ENCODE measurements around the gene APBB3.

GRCh38 chr5:140567871-140568270, 3.5 kb upstream of the APBB3 start:
- TF ChIP-seq ZFP30 (CRISPR knock-in tag; IDR thresholded peaks at IDR 0.05) = no peak
- TF ChIP-seq ARNTL (CRISPR knock-in tag; IDR thresholded peaks at IDR 0.05; ENCODE audit: borderline replicate concordance, low read depth) = no peak
- TF ChIP-seq BACH2 (CRISPR knock-in tag; IDR thresholded peaks at IDR 0.05; ENCODE audit: borderline replicate concordance) = no peak
- TF ChIP-seq, protein P1, sequence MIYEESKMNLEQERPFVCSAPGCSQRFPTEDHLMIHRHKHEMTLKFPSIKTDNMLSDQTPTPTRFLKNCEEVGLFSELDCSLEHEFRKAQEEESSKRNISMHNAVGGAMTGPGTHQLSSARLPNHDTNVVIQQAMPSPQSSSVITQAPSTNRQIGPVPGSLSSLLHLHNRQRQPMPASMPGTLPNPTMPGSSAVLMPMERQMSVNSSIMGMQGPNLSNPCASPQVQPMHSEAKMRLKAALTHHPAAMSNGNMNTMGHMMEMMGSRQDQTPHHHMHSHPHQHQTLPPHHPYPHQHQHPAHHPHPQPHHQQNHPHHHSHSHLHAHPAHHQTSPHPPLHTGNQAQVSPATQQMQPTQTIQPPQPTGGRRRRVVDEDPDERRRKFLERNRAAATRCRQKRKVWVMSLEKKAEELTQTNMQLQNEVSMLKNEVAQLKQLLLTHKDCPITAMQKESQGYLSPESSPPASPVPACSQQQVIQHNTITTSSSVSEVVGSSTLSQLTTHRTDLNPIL (CRISPR knock-in tag; IDR thresholded peaks at IDR 0.05; ENCODE audit: low read depth) = no peak
- TF ChIP-seq ZFP3 (CRISPR knock-in tag; IDR thresholded peaks at IDR 0.05) = no peak
- TF ChIP-seq TOX (CRISPR knock-in tag; IDR thresholded peaks at IDR 0.05; ENCODE audit: borderline replicate concordance) = no peak
- no peak for TF ChIP-seq ISL1 (CRISPR knock-in tag; IDR thresholded peaks at IDR 0.05)
- no peak for TF ChIP-seq ZNF565 (CRISPR knock-in tag; conservative IDR thresholded peaks at IDR 0.05; ENCODE audit: low read depth)
- TF ChIP-seq CSDC2 (CRISPR knock-in tag; IDR thresholded peaks at IDR 0.05) = no peak
- no peak for TF ChIP-seq OSR1 (CRISPR knock-in tag; IDR thresholded peaks at IDR 0.05)
- no peak for TF ChIP-seq TCF4 (CRISPR knock-in tag; IDR thresholded peaks at IDR 0.05; ENCODE audit: borderline replicate concordance)
- TF ChIP-seq, protein P2, sequence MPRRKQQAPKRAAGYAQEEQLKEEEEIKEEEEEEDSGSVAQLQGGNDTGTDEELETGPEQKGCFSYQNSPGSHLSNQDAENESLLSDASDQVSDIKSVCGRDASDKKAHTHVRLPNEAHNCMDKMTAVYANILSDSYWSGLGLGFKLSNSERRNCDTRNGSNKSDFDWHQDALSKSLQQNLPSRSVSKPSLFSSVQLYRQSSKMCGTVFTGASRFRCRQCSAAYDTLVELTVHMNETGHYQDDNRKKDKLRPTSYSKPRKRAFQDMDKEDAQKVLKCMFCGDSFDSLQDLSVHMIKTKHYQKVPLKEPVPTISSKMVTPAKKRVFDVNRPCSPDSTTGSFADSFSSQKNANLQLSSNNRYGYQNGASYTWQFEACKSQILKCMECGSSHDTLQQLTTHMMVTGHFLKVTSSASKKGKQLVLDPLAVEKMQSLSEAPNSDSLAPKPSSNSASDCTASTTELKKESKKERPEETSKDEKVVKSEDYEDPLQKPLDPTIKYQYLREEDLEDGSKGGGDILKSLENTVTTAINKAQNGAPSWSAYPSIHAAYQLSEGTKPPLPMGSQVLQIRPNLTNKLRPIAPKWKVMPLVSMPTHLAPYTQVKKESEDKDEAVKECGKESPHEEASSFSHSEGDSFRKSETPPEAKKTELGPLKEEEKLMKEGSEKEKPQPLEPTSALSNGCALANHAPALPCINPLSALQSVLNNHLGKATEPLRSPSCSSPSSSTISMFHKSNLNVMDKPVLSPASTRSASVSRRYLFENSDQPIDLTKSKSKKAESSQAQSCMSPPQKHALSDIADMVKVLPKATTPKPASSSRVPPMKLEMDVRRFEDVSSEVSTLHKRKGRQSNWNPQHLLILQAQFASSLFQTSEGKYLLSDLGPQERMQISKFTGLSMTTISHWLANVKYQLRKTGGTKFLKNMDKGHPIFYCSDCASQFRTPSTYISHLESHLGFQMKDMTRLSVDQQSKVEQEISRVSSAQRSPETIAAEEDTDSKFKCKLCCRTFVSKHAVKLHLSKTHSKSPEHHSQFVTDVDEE (CRISPR knock-in tag; IDR thresholded peaks at IDR 0.05) = no peak
- no peak for TF ChIP-seq ZC3H10 (CRISPR knock-in tag; IDR thresholded peaks at IDR 0.05)

Measured in SK-N-SH treated with all-trans-retinoic acid at 6 μM for 48 hours (cell line).